Activated effector memory CD4-positive, alpha-beta T cell treated with anti-CD3 and anti-CD28 coated beads, Interleukin-2, amount 50 U/mL, for 16 hours (primary cell): ENCODE measurements around the gene CLIC3.

Experiments
- DNase-seq: peaks from one replicate; pipeline ENCODE4 v3.0.0-alpha.2; 2020

The CLIC3 gene

GRCh38 chr9:136997830-136998234 is 1.5 kb upstream of the CLIC3 start:
- no peak for DNase-seq

GRCh38 chr9:136997371-136997770 is 1.0 kb upstream of the CLIC3 start:
- no peak for DNase-seq

GRCh38 chr9:136995772-136996311 is 526 bp downstream of the CLIC3 start:
- DNase-seq = no peak

- DNase-seq = no peak
Observed at GRCh38 chr9:136995362-136995761, 1.0 kb downstream of the CLIC3 start.

- DNase-seq = no peak
Observed at GRCh38 chr9:136994888-136995230, 1.5 kb downstream of the CLIC3 start.

GRCh38 chr9:136994180-136994887 is 2.0 kb downstream of the CLIC3 start:
- no peak for DNase-seq

GRCh38 chr9:136992819-136993369 is 3.5 kb downstream of the CLIC3 start:
- DNase-seq = no peak

- peak; percentile 98 for DNase-seq
Observed at GRCh38 chr9:136991993-136992818, 4.2 kb downstream of the CLIC3 start, which contains the start of gene PAXX. Gene PAXX (plus strand): TSS chr9:136992422. CDS start chr9:136992444, 22 bp downstream.

- no peak for DNase-seq
Observed at GRCh38 chr9:136990242-136990911, 6.0 kb downstream of the CLIC3 start.

- DNase-seq = no peak
Observed at GRCh38 chr9:136988872-136989271, 7.5 kb downstream of the CLIC3 start.

- DNase-seq = no peak
Observed at GRCh38 chr9:136985853-136986252, 10.5 kb downstream of the CLIC3 start.

- no peak for DNase-seq
Observed at GRCh38 chr9:136985027-136985602, 11.3 kb downstream of the CLIC3 start.

- no peak for DNase-seq
Observed at GRCh38 chr9:136984464-136985026, 11.8 kb downstream of the CLIC3 start.

GRCh38 chr9:136983656-136984314 is 12.6 kb downstream of the CLIC3 start:
- DNase-seq = no peak

- DNase-seq = no peak
Observed at GRCh38 chr9:136983167-136983566, 13.2 kb downstream of the CLIC3 start.

- DNase-seq = no peak
Observed at GRCh38 chr9:136982232-136983051, 13.9 kb downstream of the CLIC3 start, which contains the start of gene LCNL1. Gene LCNL1 (plus strand): TSS chr9:136982993. CDS start chr9:136983587, 594 bp downstream.

GRCh38 chr9:136981588-136982231 is 14.7 kb downstream of the CLIC3 start:
- DNase-seq = no peak

GRCh38 chr9:136980669-136981478 is 15.5 kb downstream of the CLIC3 start:
- no peak for DNase-seq
